ENCODE measurements around the gene USE1. TPM values are rescaled to one million over a fixed set of nuclear protein-coding genes. Genes with fewer than 3 reads are reported as not detected.

The USE1 gene
- total and polyA plus RNA-seq, 9 of the 15 experiments (the other 6 are each of a cell fraction or from before 2014, with no cell fraction given) = 17.3 to 52.4 (median 34.0) TPM

GRCh38 chr19:17235971-17236777, 21.0 kb downstream of the USE1 start (continued):
- TF ChIP-seq ZNF589 (CRISPR knock-in tag; IDR thresholded peaks at IDR 0.05; ENCODE audit: low read depth) (0 out of 2 replicates have a peak, but pooled peaks have one; percentile 9), ZNF395 (CRISPR knock-in tag; IDR thresholded peaks at IDR 0.05) (peak; percentile 64; the same call in 1 of the 2 replicates), RHOXF2B (CRISPR knock-in tag; conservative IDR thresholded peaks at IDR 0.05) (no peak), CGGBP1 (CRISPR knock-in tag; IDR thresholded peaks at IDR 0.05) (no peak), CCAR2 (IDR thresholded peaks at IDR 0.05; ENCODE audit: low read depth, low read length) (no peak), ZNF766 (CRISPR knock-in tag; conservative IDR thresholded peaks at IDR 0.05) (0 out of 2 replicates have a peak, but pooled peaks have one; percentile 1), HMGXB4 (CRISPR knock-in tag; IDR thresholded peaks at IDR 0.05) (no peak), PHB (CRISPR knock-in tag; IDR thresholded peaks at IDR 0.05) (no peak), ZNF512 (tag; IDR thresholded peaks at IDR 0.05) (no peak), CBFB (CRISPR knock-in tag; IDR thresholded peaks at IDR 0.05) (no peak), GABPA (tag; conservative IDR thresholded peaks at IDR 0.05; ENCODE audit: low read depth) (peak; percentile 63), THRA (IDR thresholded peaks at IDR 0.05) (no peak), HDAC1 (IDR thresholded peaks at IDR 0.05) (no peak), ZBTB1 (CRISPR knock-in tag; IDR thresholded peaks at IDR 0.05; ENCODE audit: borderline replicate concordance, low read depth) (no peak), MCM5 (IDR thresholded peaks at IDR 0.05; ENCODE audit: low read depth) (no peak), SMAD1 (IDR thresholded peaks at IDR 0.05; ENCODE audit: low read depth, low read length, partially characterized antibody) (no peak), ZNF699 (CRISPR knock-in tag; IDR thresholded peaks at IDR 0.05; ENCODE audit: insufficient replicate concordance) (no peak), TBP (optimal IDR thresholded peaks at IDR 0.05; ENCODE audit: low read depth, low read length) (no peak), POLR2AphosphoS2 (IDR thresholded peaks at IDR 0.05; ENCODE audit: low read length) (no peak), ZNF436 (CRISPR knock-in tag; IDR thresholded peaks at IDR 0.05) (no peak), ZNF583 (CRISPR knock-in tag; IDR thresholded peaks at IDR 0.05) (no peak), RBM34 (IDR thresholded peaks at IDR 0.05; ENCODE audit: borderline replicate concordance, insufficient read depth, low read length) (no peak)

Data from K562 (cell line).